A549 (cell line): ENCODE data around the gene MYO3A. TPM values are rescaled to one million over a fixed set of nuclear protein-coding genes. Genes with fewer than 3 reads are reported as not detected.
A peak's percentile ranks its signal among the peaks of the same experiment; 100 is the strongest.
"Not testable (repeated sequence)": the region's sequence is repeated elsewhere in the genome, so short reads cannot be mapped to it uniquely, and the experiment has no call there.

Source experiments
- ATAC-seq, 2 experiments: fragments of 200-7000 bp in 1 of 2; fragments of >200 bp in 1 of 2; cut with Nextera tagmentation in 1 of 2; cut with Tn5 transposase in 1 of 2; 3 replicates each; pipeline versions ENCODE4 v1.8.0 to v1.9.1; 2018 to 2020; ENCODE audit warnings: mild to moderate bottlenecking in 1 of 2, moderate library complexity in 1 of 2
- CTCF ChIA-PET: fragments of 300-600 bp; sonication (Branson Sonifier 250); formaldehyde crosslinking; extraction: SDS; loops from one replicate; lab custom pipeline; 2021; ENCODE audit warnings: antibody characterized with exemption, inconsistent platforms; lab: Yijun Ruan, JAX
- POLR2A ChIA-PET: fragments of 350-600 bp; formaldehyde crosslinking; extraction: SDS; loops from one replicate; lab custom pipeline; 2021; ENCODE audit warnings: antibody characterized with exemption, inconsistent platforms; lab: Yijun Ruan, JAX
- DNase-seq, 2 experiments: peaks; one replicate each; pipeline versions ENCODE4 v3.0.0 to v3.0.0-alpha.2; 2011 to 2016; ENCODE audit warnings: low read depth in 1 of 2, low spot score in 1 of 2
- FAIRE-seq: peaks from 2 replicates; lab custom pipeline; 2011; peaks lifted over from hg19 to GRCh38; lab: Jason Lieb, UNC
- H3K27ac ChIP-seq, 2 experiments: fragments of >200 bp; sonication (Bioruptor Twin); formaldehyde crosslinking; 3 replicates each; pipeline ENCODE4 v1.5.1; 2016 to 2017
- H3K4me1 ChIP-seq: fragments of >200 bp; sonication (Bioruptor Twin); formaldehyde crosslinking; 3 replicates; pipeline ENCODE4 v1.6.1; 2016
- H3K4me2 ChIP-seq: fragments of >200 bp; sonication (Bioruptor Twin); formaldehyde crosslinking; 3 replicates; pipeline ENCODE4 v1.6.1; 2016
- H3K4me3 ChIP-seq: fragments of >200 bp; sonication (Bioruptor Twin); formaldehyde crosslinking; 3 replicates; pipeline ENCODE4 v1.5.1; 2016
- H3K9me3 ChIP-seq: fragments of >200 bp; sonication (Bioruptor Twin); formaldehyde crosslinking; 3 replicates; pipeline ENCODE4 v1.6.1; 2016
- CBX8 ChIP-seq: fragments of 200-600 bp; sonication (generic); IDR thresholded peaks from 2 replicates; pipeline ENCODE4 v1.6.1; 2016
- EHMT2 ChIP-seq: fragments of 200-600 bp; sonication (generic); IDR thresholded peaks from 2 replicates; pipeline ENCODE4 v1.6.1; 2016; ENCODE audit warnings: antibody characterized with exemption, low read depth, mild to moderate bottlenecking, moderate library complexity
- EP300 ChIP-seq, 2 experiments: fragments of >200 bp; sonication (Bioruptor Twin); formaldehyde crosslinking; IDR thresholded peaks; 2 replicates in 1 of 2; 3 replicates in 1 of 2; pipeline ENCODE4 v1.6.1; 2016 to 2017
- FOSB ChIP-seq: fragments of 250-450 bp; sonication (Bioruptor Pico); IDR thresholded peaks from 2 replicates; pipeline ENCODE4 v1.5.0; 2020; ENCODE audit warnings: mild to moderate bottlenecking, moderate library complexity
- GATA3 ChIP-seq: IDR thresholded peaks from 2 replicates; pipeline ENCODE4 v1.6.1; 2012; ENCODE audit warnings: borderline replicate concordance
- HDAC2 ChIP-seq: fragments of 200-600 bp; sonication (generic); IDR thresholded peaks from 2 replicates; pipeline ENCODE4 v1.6.1; 2016
- HES2 ChIP-seq: fragments of >200 bp; sonication (Bioruptor Twin); formaldehyde crosslinking; IDR thresholded peaks from 2 replicates; pipeline ENCODE4 v1.6.1; 2016
- HEYL ChIP-seq: fragments of 250-450 bp; sonication (Bioruptor Pico); IDR thresholded peaks from 2 replicates; pipeline ENCODE4 v1.8.0; 2021; ENCODE audit warnings: mild to moderate bottlenecking, moderate library complexity
- HMGXB4 ChIP-seq: fragments of 250-450 bp; sonication (Bioruptor Pico); IDR thresholded peaks from 2 replicates; pipeline ENCODE4 v1.5.0; 2021; ENCODE audit warnings: mild to moderate bottlenecking, moderate library complexity, borderline replicate concordance
- HOXB13 ChIP-seq: fragments of 250-450 bp; sonication (Bioruptor Pico); IDR thresholded peaks from 2 replicates; pipeline ENCODE4 v1.5.0; 2020; ENCODE audit warnings: low read depth, mild to moderate bottlenecking, moderate library complexity
- HOXB5 ChIP-seq: fragments of 250-450 bp; sonication (Bioruptor Pico); IDR thresholded peaks from 2 replicates; pipeline ENCODE4 v1.5.0; 2020; ENCODE audit warnings: mild to moderate bottlenecking, moderate library complexity
- JUNB ChIP-seq: fragments of >200 bp; sonication (Bioruptor Twin); formaldehyde crosslinking; IDR thresholded peaks from 2 replicates; pipeline ENCODE4 v1.6.1; 2016
- KDM5A ChIP-seq: fragments of 200-600 bp; sonication (generic); IDR thresholded peaks from 2 replicates; pipeline ENCODE4 v1.6.1; 2016; ENCODE audit warnings: antibody characterized with exemption, mild to moderate bottlenecking
- MAFK ChIP-seq: fragments of 450-650 bp; IDR thresholded peaks from 2 replicates; pipeline ENCODE4 v1.6.1; 2014; ENCODE audit not compliant: partially characterized antibody
- MYC ChIP-seq: IDR thresholded peaks from 2 replicates; pipeline ENCODE4 v1.6.1; 2012; ENCODE audit warnings: mild to moderate bottlenecking, inconsistent platforms, low read length, improper control_type of control experiment, borderline replicate concordance
- PBX3 ChIP-seq: IDR thresholded peaks from 2 replicates; pipeline ENCODE4 v1.6.1; 2012
- POLR2AphosphoS2 ChIP-seq: conservative IDR thresholded peaks from 2 replicates; pipeline ENCODE4 v1.6.1; 2012; ENCODE audit warnings: low read length, improper control_type of control experiment, inconsistent platforms
- RAD21 ChIP-seq, 2 experiments: fragments of >200 bp in 1 of 2; sonication (Bioruptor Twin) in 1 of 2; formaldehyde crosslinking in 1 of 2; IDR thresholded peaks in 1 of 2; conservative IDR thresholded peaks in 1 of 2; 2 replicates in 1 of 2; 3 replicates in 1 of 2; pipeline ENCODE4 v1.6.1; 2012 to 2018; ENCODE audit warnings: inconsistent platforms in 1 of 2
- RCOR1 ChIP-seq: fragments of 150-350 bp; IDR thresholded peaks from 2 replicates; pipeline ENCODE4 v1.6.1; 2014; ENCODE audit warnings: antibody characterized with exemption, low read length, low read depth
- RFX5 ChIP-seq: fragments of 450-650 bp; IDR thresholded peaks from 2 replicates; pipeline ENCODE4 v1.7.1; 2014; ENCODE audit warnings: antibody characterized with exemption, mild to moderate bottlenecking, moderate library complexity
- USF2 ChIP-seq: fragments of 450-650 bp; IDR thresholded peaks from 2 replicates; pipeline ENCODE4 v1.6.1; 2014; ENCODE audit warnings: antibody characterized with exemption
- ZC3H11A ChIP-seq: fragments of 450-650 bp; IDR thresholded peaks from 2 replicates; pipeline ENCODE4 v1.6.1; 2014; ENCODE audit warnings: antibody characterized with exemption, mild to moderate bottlenecking
- ZNF302 ChIP-seq: fragments of 250-450 bp; sonication (Bioruptor Pico); IDR thresholded peaks from 2 replicates; pipeline ENCODE4 v1.9.0; 2021; ENCODE audit warnings: inconsistent platforms, mild to moderate bottlenecking, moderate library complexity
- WGBS: methylation state at CpG from one replicate; pipeline ENCODE4 v1.1.6; 2017; ENCODE audit errors: missing lambda C conversion rate; 5-methylcytosine and 5-hydroxymethylcytosine counted together
- polyA plus RNA-seq, 4 experiments: library from polyadenylated mRNA; depleted of rRNA in 3 of 4; stranded (reverse); fragments of >200 nt; fragmentation: RNase III in 1 of 4; extraction: RNeasy Plus Mini Kit Qiagen cat#74134 plus additional on column Dnase treatment in 1 of 4; gene quantifications; 2 replicates in 3 of 4; 3 replicates in 1 of 4; pipeline ENCODE4 v1.2.3, GENCODE V29; 2011 to 2017
- TF ChIP-seq, protein P1 (sequence below): IDR thresholded peaks from 2 replicates; pipeline ENCODE4 v1.6.1; 2012; ENCODE audit warnings: low read depth, borderline replicate concordance

Gene MYO3A
- polyA plus RNA-seq, 2 of the 4 experiments (the other 2 are of a cell fraction) = not detected

GRCh38 chr10:26080971-26081370 is 146.9 kb downstream of the MYO3A start:
- WGBS = 17% methylated on average over 6 of the region's 7 CpGs
- peak in 1 of 2 experiments; percentile 7 for DNase-seq
- TF ChIP-seq MAFK = peak; percentile 11
- H3K4me1 ChIP-seq, FAIRE-seq, ATAC-seq, POLR2A ChIA-PET, H3K4me3 ChIP-seq, H3K9me3 ChIP-seq: not testable (repeated sequence)
- Histone ChIP-seq H3K4me2 (peak overlapping the region; percentile 12; the same call in 1 of the 3 replicates), H3K27ac (peak overlapping the region in 1 of 2 experiments; percentile 39; a peak in 1 of 6 replicates)
- CTCF ChIA-PET = interaction anchor here (0.9 kb wide), 1 partner anchor 46 kb away, joined by 3 read pairs; no protein-coding TSS in a partner anchor

DNA sequence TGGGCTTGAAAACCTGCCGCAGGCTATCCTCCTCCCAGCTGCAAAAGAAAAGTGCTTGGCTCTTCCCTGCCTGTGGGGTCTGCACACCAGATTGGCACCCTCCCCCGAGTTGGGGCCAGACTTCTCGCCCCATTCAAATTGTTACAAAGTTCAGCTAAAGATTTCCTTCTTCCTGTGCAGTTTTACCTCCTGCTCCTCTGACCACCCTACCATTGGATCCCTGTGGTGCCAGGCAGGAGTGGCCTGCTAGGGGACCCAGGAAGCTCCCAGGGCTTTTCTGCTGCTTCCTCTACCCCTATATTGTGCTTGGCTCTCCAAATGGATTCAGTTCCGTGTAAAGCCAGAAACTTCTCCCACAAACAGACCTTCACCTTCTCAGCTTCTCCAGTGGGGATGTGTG is 147.4 kb downstream of the MYO3A start:
- FAIRE-seq (no peak), DNase-seq (no peak), ATAC-seq (no peak)
- H3K4me2 ChIP-seq = no peak overlapping the region
- POLR2A ChIA-PET = no interaction called here
- CTCF ChIA-PET = interaction anchor here (0.9 kb wide), 1 partner anchor 47 kb away, joined by 3 read pairs; no protein-coding TSS in a partner anchor
- peak overlapping the region in 1 of 2 experiments; percentile 39; a peak in 2 of 6 replicates for H3K27ac ChIP-seq
- 44% methylated on average over 4 of the region's 4 CpGs for WGBS
- H3K4me1 ChIP-seq = peaks cover 7% of the 10 kb centered on the region; the same call in 1 of the 3 replicates
- H3K4me3 ChIP-seq = no peak overlapping the region
- H3K9me3 ChIP-seq = no peaks in the 10 kb centered on the region
- TF ChIP-seq HES2 (no peak), EHMT2 (no peak), MYC (no peak), RCOR1 (no peak), JUNB (no peak), EP300 (IDR thresholded peaks at IDR 0.05) (no peak), USF2 (no peak), HDAC2 (no peak), ZC3H11A (no peak), RAD21 (conservative IDR thresholded peaks at IDR 0.05 in 1 of 2, IDR thresholded peaks at IDR 0.05 in 1 of 2) (no peak), CBX8 (no peak), HOXB5 (CRISPR knock-in tag) (no peak)
- TF ChIP-seq, protein P1, sequence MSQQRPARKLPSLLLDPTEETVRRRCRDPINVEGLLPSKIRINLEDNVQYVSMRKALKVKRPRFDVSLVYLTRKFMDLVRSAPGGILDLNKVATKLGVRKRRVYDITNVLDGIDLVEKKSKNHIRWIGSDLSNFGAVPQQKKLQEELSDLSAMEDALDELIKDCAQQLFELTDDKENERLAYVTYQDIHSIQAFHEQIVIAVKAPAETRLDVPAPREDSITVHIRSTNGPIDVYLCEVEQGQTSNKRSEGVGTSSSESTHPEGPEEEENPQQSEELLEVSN = no peak

DNA sequence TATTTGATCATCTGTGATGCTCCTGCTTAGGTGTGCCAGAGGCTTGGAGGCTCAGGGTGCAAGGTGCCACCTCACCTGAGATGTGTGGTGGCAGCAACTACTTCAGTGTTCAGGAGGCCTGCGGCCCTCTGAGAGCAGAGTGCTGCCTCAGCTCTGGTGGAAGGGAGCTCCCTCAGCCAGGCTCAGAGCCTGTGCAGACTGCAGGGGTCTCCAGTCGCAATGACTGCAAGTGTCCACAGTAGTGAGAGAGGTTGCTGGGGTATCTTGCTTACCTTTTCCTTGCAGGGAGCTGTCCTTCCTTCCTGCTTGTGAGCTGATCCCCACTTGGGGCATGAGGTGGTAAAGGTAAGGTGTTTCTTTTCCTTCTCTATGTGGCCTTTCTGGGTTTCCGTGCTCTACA is 151.5 kb downstream of the MYO3A start:
- no peak for ATAC-seq
- 39% methylated on average over 3 of the region's 3 CpGs for WGBS
- no peaks in the 10 kb centered on the region for H3K9me3 ChIP-seq
- no peak for DNase-seq
- CTCF ChIA-PET = no interaction called here
- POLR2A ChIA-PET = no interaction called here
- H3K4me1 ChIP-seq = peaks cover 7% of the 10 kb centered on the region; the same call in 1 of the 3 replicates
- H3K27ac ChIP-seq = no peak overlapping the region
- no peak for TF ChIP-seq HOXB5 (CRISPR knock-in tag)
- no peak for TF ChIP-seq HEYL (CRISPR knock-in tag)
- no peak for TF ChIP-seq FOSB (CRISPR knock-in tag)
- no peak for TF ChIP-seq ZNF302 (CRISPR knock-in tag)
- no peak for TF ChIP-seq RFX5
- no peak for TF ChIP-seq HDAC2
- TF ChIP-seq RAD21 (conservative IDR thresholded peaks at IDR 0.05 in 1 of 2, IDR thresholded peaks at IDR 0.05 in 1 of 2) = no peak
- TF ChIP-seq KDM5A = no peak
- no peak for TF ChIP-seq HES2
- no peak for TF ChIP-seq PBX3
- TF ChIP-seq HMGXB4 (CRISPR knock-in tag) = no peak
- no peak for TF ChIP-seq POLR2AphosphoS2
- TF ChIP-seq GATA3 = no peak
- TF ChIP-seq HOXB13 (CRISPR knock-in tag) = no peak
- no peak overlapping the region for H3K4me3 ChIP-seq
- no peak for FAIRE-seq
- H3K4me2 ChIP-seq = no peak overlapping the region
